HepG2 (cell line): ENCODE measurements around the gene PPIG. TPM values are rescaled to one million over a fixed set of nuclear protein-coding genes. Genes with fewer than 3 reads are reported as not detected.

Experiments used
- HDAC6 ChIP-seq: fragments of 200-600 bp; sonication (generic); IDR thresholded peaks from 2 replicates; pipeline ENCODE4 v1.7.0; 2017; ENCODE audit warnings: mild to moderate bottlenecking, antibody characterized with exemption, low read length, low read depth
- KLF11 ChIP-seq: IDR thresholded peaks from 2 replicates; pipeline ENCODE4 v1.6.1; 2016; ENCODE audit warnings: missing compliant biosample characterization
- LCORL ChIP-seq, 2 experiments: fragments of 450-650 bp in 1 of 2; sonication (generic) in 1 of 2; formaldehyde crosslinking in 1 of 2; IDR thresholded peaks; 2 replicates each; pipeline versions ENCODE4 v1.5.0 to v1.6.1; 2017 to 2020; ENCODE audit warnings: antibody characterized with exemption in 1 of 2, missing genetic modification reagents in 1 of 2
- PHF5A ChIP-seq: IDR thresholded peaks from one replicate; pipeline ENCODE4 v1.6.1; 2018; ENCODE audit warnings: low read depth, missing genetic modification reagents; ENCODE audit not compliant: unreplicated experiment
- POLR2A ChIP-seq, 2 experiments: IDR thresholded peaks; 2 replicates each; pipeline ENCODE4 v1.6.1; 2011; ENCODE audit warnings: low read depth in 2 of 2, low read length in 2 of 2, mild to moderate bottlenecking in 1 of 2, moderate library complexity in 1 of 2; ENCODE audit not compliant: insufficient read depth in 1 of 2
- RBAK ChIP-seq: sonication (generic); formaldehyde crosslinking; IDR thresholded peaks from 2 replicates; pipeline ENCODE4 v1.5.1; 2020; ENCODE audit warnings: mild to moderate bottlenecking, missing genetic modification reagents
- SKI ChIP-seq: fragments of 450-650 bp; IDR thresholded peaks from one replicate; pipeline ENCODE4 v1.6.1; 2018; ENCODE audit warnings: mild to moderate bottlenecking; ENCODE audit not compliant: partially characterized antibody
- ZNF598 ChIP-seq: sonication (generic); formaldehyde crosslinking; IDR thresholded peaks from 2 replicates; pipeline ENCODE4 v1.5.1; 2020; ENCODE audit warnings: mild to moderate bottlenecking, missing genetic modification reagents, borderline replicate concordance
- ZNF749 ChIP-seq: sonication (generic); formaldehyde crosslinking; IDR thresholded peaks from 2 replicates; pipeline ENCODE4 v1.8.0; 2022; ENCODE audit warnings: mild to moderate bottlenecking, missing genetic modification reagents, moderate library complexity, borderline replicate concordance
- polyA plus RNA-seq, 8 experiments: library from polyadenylated mRNA; depleted of rRNA in 3 of 8; stranded (reverse) in 7 of 8; unstranded in 1 of 8; fragments of >200 nt; fragmentation: Illumina TruSeq in 4 of 8; extraction: Trizol in 4 of 8; gene quantifications; 2 replicates each; pipeline versions ENCODE4 v1.2.1 to v1.2.3, GENCODE V29; 2011 to 2016; ENCODE audit warnings: low read depth in 4 of 8, missing spikeins in 1 of 8, mixed read lengths in 1 of 8; ENCODE audit not compliant: insufficient read depth in 1 of 8
- total RNA-seq, 5 experiments: library from RNA; depleted of rRNA; stranded (reverse); fragments of >200 nt; fragmentation: Illumina TruSeq; extraction: Trizol; gene quantifications; 2 replicates each; pipeline ENCODE4 v1.2.3, GENCODE V29; 2016; ENCODE audit warnings: low read depth in 1 of 5
- TF ChIP-seq, protein P1 (sequence below): IDR thresholded peaks from 2 replicates; pipeline ENCODE4 v1.6.1; 2016; ENCODE audit warnings: low read depth, missing genetic modification reagents, missing compliant biosample characterization
- TF ChIP-seq, protein P2 (sequence below), 2 experiments: sonication (generic) in 1 of 2; formaldehyde crosslinking in 1 of 2; IDR thresholded peaks; 2 replicates each; pipeline versions ENCODE4 v1.5.1 to v1.6.1; 2011 to 2020; ENCODE audit warnings: borderline replicate concordance in 1 of 2, low read depth in 1 of 2, low read length in 1 of 2, mild to moderate bottlenecking in 1 of 2, missing genetic modification reagents in 1 of 2, moderate library complexity in 1 of 2
- TF ChIP-seq, protein P3 (sequence below): sonication (generic); formaldehyde crosslinking; IDR thresholded peaks from 2 replicates; pipeline ENCODE4 v1.4.0; 2020; ENCODE audit warnings: low read depth, mild to moderate bottlenecking, missing genetic modification reagents
- TF ChIP-seq, protein P4 (sequence below): IDR thresholded peaks from 2 replicates; pipeline ENCODE4 v1.6.1; 2016; ENCODE audit warnings: missing compliant biosample characterization, missing genetic modification reagents, borderline replicate concordance
- TF ChIP-seq, protein P5 (sequence below): sonication (generic); formaldehyde crosslinking; IDR thresholded peaks from 2 replicates; pipeline ENCODE4 v1.4.0; 2020; ENCODE audit warnings: mild to moderate bottlenecking, missing genetic modification reagents
- TF ChIP-seq, protein P6 (sequence below): sonication (generic); formaldehyde crosslinking; IDR thresholded peaks from 2 replicates; pipeline ENCODE4 v1.5.0; 2020; ENCODE audit warnings: mild to moderate bottlenecking, missing genetic modification reagents

The PPIG gene
- total and polyA plus RNA-seq, 2 of the 13 experiments (the other 11 are each of a cell fraction or from before 2014, with no cell fraction given) = 31.3 to 81.0 TPM

DNA sequence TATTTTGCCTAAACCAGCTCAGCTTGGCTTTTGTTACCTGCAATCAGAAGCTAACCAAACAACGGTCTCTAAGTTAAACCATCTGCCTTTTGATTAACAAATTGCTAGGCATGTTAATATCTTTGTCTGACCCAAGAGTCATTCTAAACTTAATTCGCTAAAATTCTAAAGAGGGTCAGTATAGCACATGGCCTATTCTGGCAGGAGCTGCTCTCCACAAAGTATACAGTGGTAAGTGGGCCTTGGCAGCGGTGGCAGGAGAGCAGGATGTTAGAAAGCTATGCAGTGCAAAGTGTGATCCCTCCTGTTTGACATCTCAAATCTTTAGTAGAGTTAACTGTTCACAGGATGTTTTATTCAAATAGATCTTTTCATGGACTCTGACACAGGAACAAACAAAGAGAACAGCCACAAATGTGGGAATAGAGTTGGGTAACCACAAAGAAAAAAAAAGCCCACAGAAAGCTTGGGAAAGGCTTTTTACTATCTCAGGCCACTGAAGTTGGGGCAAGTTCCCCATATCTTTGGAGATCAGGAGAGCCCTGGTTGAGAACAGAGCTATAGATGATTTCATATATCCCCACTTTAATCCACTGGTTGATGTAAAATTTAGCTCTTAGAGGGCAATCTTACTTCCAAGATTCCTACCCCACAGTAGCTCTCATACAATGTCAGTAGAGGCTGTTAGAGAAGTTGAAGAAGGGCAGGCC lies 99.4 kb downstream of the PPIG start (continued):
- TF ChIP-seq, protein P1, sequence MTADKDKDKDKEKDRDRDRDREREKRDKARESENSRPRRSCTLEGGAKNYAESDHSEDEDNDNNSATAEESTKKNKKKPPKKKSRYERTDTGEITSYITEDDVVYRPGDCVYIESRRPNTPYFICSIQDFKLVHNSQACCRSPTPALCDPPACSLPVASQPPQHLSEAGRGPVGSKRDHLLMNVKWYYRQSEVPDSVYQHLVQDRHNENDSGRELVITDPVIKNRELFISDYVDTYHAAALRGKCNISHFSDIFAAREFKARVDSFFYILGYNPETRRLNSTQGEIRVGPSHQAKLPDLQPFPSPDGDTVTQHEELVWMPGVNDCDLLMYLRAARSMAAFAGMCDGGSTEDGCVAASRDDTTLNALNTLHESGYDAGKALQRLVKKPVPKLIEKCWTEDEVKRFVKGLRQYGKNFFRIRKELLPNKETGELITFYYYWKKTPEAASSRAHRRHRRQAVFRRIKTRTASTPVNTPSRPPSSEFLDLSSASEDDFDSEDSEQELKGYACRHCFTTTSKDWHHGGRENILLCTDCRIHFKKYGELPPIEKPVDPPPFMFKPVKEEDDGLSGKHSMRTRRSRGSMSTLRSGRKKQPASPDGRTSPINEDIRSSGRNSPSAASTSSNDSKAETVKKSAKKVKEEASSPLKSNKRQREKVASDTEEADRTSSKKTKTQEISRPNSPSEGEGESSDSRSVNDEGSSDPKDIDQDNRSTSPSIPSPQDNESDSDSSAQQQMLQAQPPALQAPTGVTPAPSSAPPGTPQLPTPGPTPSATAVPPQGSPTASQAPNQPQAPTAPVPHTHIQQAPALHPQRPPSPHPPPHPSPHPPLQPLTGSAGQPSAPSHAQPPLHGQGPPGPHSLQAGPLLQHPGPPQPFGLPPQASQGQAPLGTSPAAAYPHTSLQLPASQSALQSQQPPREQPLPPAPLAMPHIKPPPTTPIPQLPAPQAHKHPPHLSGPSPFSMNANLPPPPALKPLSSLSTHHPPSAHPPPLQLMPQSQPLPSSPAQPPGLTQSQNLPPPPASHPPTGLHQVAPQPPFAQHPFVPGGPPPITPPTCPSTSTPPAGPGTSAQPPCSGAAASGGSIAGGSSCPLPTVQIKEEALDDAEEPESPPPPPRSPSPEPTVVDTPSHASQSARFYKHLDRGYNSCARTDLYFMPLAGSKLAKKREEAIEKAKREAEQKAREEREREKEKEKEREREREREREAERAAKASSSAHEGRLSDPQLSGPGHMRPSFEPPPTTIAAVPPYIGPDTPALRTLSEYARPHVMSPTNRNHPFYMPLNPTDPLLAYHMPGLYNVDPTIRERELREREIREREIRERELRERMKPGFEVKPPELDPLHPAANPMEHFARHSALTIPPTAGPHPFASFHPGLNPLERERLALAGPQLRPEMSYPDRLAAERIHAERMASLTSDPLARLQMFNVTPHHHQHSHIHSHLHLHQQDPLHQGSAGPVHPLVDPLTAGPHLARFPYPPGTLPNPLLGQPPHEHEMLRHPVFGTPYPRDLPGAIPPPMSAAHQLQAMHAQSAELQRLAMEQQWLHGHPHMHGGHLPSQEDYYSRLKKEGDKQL (CRISPR knock-in tag) = no peak
- TF ChIP-seq, protein P2, sequence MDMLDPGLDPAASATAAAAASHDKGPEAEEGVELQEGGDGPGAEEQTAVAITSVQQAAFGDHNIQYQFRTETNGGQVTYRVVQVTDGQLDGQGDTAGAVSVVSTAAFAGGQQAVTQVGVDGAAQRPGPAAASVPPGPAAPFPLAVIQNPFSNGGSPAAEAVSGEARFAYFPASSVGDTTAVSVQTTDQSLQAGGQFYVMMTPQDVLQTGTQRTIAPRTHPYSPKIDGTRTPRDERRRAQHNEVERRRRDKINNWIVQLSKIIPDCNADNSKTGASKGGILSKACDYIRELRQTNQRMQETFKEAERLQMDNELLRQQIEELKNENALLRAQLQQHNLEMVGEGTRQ (IDR thresholded peaks at IDR 0.05; ENCODE audit: low read depth, low read length) = no peak
- TF ChIP-seq, protein P2 (CRISPR knock-in tag; IDR thresholded peaks at IDR 0.05; ENCODE audit: borderline replicate concordance) = no peak
- TF ChIP-seq, protein P3, sequence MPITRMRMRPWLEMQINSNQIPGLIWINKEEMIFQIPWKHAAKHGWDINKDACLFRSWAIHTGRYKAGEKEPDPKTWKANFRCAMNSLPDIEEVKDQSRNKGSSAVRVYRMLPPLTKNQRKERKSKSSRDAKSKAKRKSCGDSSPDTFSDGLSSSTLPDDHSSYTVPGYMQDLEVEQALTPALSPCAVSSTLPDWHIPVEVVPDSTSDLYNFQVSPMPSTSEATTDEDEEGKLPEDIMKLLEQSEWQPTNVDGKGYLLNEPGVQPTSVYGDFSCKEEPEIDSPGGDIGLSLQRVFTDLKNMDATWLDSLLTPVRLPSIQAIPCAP (CRISPR knock-in tag) = no peak
- TF ChIP-seq POLR2A (IDR thresholded peaks at IDR 0.05; ENCODE audit: insufficient read depth in 1 of 2, low read depth in 2 of 2, low read length in 2 of 2) (peak; percentile 53 to 70; a peak in 3 of 4 replicates), KLF11 (CRISPR knock-in tag) (no peak; the same call in 1 of the 2 replicates), PHF5A (CRISPR knock-in tag) (peak; percentile 76), ZNF749 (no peak), SKI (peak; percentile 35), ZNF598 (CRISPR knock-in tag) (no peak), HDAC6 (no peak), LCORL (IDR thresholded peaks at IDR 0.05) (no peak), LCORL (CRISPR knock-in tag; IDR thresholded peaks at IDR 0.05) (peak; percentile 66; the same call in 1 of the 2 replicates), RBAK (CRISPR knock-in tag) (peak; percentile 94)
- TF ChIP-seq, protein P4, sequence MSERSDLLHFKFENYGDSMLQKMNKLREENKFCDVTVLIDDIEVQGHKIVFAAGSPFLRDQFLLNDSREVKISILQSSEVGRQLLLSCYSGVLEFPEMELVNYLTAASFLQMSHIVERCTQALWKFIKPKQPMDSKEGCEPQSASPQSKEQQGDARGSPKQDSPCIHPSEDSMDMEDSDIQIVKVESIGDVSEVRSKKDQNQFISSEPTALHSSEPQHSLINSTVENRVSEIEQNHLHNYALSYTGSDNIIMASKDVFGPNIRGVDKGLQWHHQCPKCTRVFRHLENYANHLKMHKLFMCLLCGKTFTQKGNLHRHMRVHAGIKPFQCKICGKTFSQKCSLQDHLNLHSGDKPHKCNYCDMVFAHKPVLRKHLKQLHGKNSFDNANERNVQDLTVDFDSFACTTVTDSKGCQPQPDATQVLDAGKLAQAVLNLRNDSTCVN (CRISPR knock-in tag) = no peak
- TF ChIP-seq, protein P5, sequence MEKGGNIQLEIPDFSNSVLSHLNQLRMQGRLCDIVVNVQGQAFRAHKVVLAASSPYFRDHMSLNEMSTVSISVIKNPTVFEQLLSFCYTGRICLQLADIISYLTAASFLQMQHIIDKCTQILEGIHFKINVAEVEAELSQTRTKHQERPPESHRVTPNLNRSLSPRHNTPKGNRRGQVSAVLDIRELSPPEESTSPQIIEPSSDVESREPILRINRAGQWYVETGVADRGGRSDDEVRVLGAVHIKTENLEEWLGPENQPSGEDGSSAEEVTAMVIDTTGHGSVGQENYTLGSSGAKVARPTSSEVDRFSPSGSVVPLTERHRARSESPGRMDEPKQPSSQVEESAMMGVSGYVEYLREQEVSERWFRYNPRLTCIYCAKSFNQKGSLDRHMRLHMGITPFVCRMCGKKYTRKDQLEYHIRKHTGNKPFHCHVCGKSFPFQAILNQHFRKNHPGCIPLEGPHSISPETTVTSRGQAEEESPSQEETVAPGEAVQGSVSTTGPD (CRISPR knock-in tag) = no peak
- TF ChIP-seq, protein P6, sequence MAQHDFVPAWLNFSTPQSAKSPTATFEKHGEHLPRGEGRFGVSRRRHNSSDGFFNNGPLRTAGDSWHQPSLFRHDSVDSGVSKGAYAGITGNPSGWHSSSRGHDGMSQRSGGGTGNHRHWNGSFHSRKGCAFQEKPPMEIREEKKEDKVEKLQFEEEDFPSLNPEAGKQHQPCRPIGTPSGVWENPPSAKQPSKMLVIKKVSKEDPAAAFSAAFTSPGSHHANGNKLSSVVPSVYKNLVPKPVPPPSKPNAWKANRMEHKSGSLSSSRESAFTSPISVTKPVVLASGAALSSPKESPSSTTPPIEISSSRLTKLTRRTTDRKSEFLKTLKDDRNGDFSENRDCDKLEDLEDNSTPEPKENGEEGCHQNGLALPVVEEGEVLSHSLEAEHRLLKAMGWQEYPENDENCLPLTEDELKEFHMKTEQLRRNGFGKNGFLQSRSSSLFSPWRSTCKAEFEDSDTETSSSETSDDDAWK = no peak
